Upper lobe of right lung (tissue), 1 donor: ENCODE results near the gene MYOD1. TPM values are rescaled to one million over a fixed set of nuclear protein-coding genes. Genes with fewer than 3 reads are reported as not detected.

ENCODE experiments used
- ATAC-seq: fragments of 200-7000 bp; cut with Tn5 transposase; one replicate; pipeline ENCODE4 v1.9.1; 2020; ENCODE audit warnings: mild to moderate bottlenecking, moderate library complexity
- DNase-seq: peaks from one replicate; pipeline ENCODE4 v3.0.0-alpha.2; 2020
- H3K27ac ChIP-seq: fragments of 200-600 bp; one replicate; pipeline ENCODE4 v1.8.0; 2022
- H3K27me3 ChIP-seq: fragments of 200-600 bp; one replicate; pipeline ENCODE4 v1.8.0; 2022; ENCODE audit warnings: mild to moderate bottlenecking
- H3K36me3 ChIP-seq: fragments of 200-600 bp; one replicate; pipeline ENCODE4 v1.8.0; 2022
- H3K4me1 ChIP-seq: fragments of 200-600 bp; one replicate; pipeline ENCODE4 v1.8.0; 2022
- H3K4me3 ChIP-seq: fragments of 200-600 bp; one replicate; pipeline ENCODE4 v1.8.0; 2022; ENCODE audit warnings: mild to moderate bottlenecking
- H3K9me3 ChIP-seq: fragments of 200-600 bp; one replicate; pipeline ENCODE4 v1.8.0; 2022
- CTCF ChIP-seq: fragments of 200-600 bp; IDR thresholded peaks from one replicate; pipeline ENCODE4 v1.8.0; 2022; ENCODE audit warnings: antibody characterized with exemption
- intact Hi-C: fragments of 100-400 bp; cut with DNase I; formaldehyde crosslinking; loops from one replicate; pipeline ENCODE4 v1.11.0; 2022
- total RNA-seq: library from RNA; stranded (reverse); fragmentation: NEBNext Ultra II Directional; extraction: Animal tissue kit (Norgen Biotek cat#: 25700); gene quantifications from one replicate; pipeline ENCODE4 v1.2.1, GENCODE V29; 2021
- donor health status: DM: no; HTN: yes; CAD: no; lungs with severe emphysema.

MYOD1 gene
- total RNA-seq, 1 donor from 2014 or later, result not detected

GRCh38 chr11:17736930-17737817, 17.8 kb downstream of the MYOD1 start:
- H3K36me3 ChIP-seq, result no peaks in the 10 kb centered on the region
- H3K27me3 ChIP-seq, result peaks cover 60% of the 10 kb centered on the region
- TF ChIP-seq CTCF, result no peak
- DNase-seq, result peak; percentile 22
- ATAC-seq, result no peak
- peaks cover 3% of the 10 kb centered on the region for H3K4me1 ChIP-seq
- H3K27ac ChIP-seq, result no peak overlapping the region
- H3K9me3 ChIP-seq, result no peaks in the 10 kb centered on the region
- no peak overlapping the region for H3K4me3 ChIP-seq
- intact Hi-C loops, result no loop called here

GRCh38 chr11:17738151-17738973, 19.0 kb downstream of the MYOD1 start:
- no peaks in the 10 kb centered on the region for H3K36me3 ChIP-seq
- peak; percentile 8 for DNase-seq
- peaks cover 52% of the 10 kb centered on the region for H3K27me3 ChIP-seq
- H3K4me3 ChIP-seq, result no peak overlapping the region
- no peak for ATAC-seq
- no peak for TF ChIP-seq CTCF
- intact Hi-C loops, result no loop called here
- H3K27ac ChIP-seq, result no peak overlapping the region
- peaks cover 3% of the 10 kb centered on the region for H3K4me1 ChIP-seq
- H3K9me3 ChIP-seq, result no peaks in the 10 kb centered on the region

GRCh38 chr11:17739945-17740338, 20.6 kb downstream of the MYOD1 start:
- H3K27me3 ChIP-seq, result peaks cover 45% of the 10 kb centered on the region
- DNase-seq (peak; percentile 49), ATAC-seq (no peak)
- no peaks in the 10 kb centered on the region for H3K9me3 ChIP-seq
- H3K27ac ChIP-seq, result no peak overlapping the region
- no peaks in the 10 kb centered on the region for H3K4me1 ChIP-seq
- no peaks in the 10 kb centered on the region for H3K36me3 ChIP-seq
- no peak overlapping the region for H3K4me3 ChIP-seq
- TF ChIP-seq CTCF, result no peak
- intact Hi-C loops, result no loop called here

GRCh38 chr11:17740649-17741235, 21.4 kb downstream of the MYOD1 start:
- intact Hi-C loops, result no loop called here

More at GRCh38 chr11:17740649-17741235, 21.4 kb downstream of the MYOD1 start:
- ATAC-seq (no peak), DNase-seq (peak; percentile 37)
- Histone ChIP-seq H3K9me3 (no peaks in the 10 kb centered on the region), H3K4me1 (no peaks in the 10 kb centered on the region), H3K4me3 (no peak overlapping the region), H3K27me3 (peaks cover 37% of the 10 kb centered on the region), H3K27ac (no peak overlapping the region), H3K36me3 (no peaks in the 10 kb centered on the region)
- no peak for TF ChIP-seq CTCF
